ENCODE measurements around the gene C1orf198. TPM values are rescaled to one million over a fixed set of nuclear protein-coding genes. Genes with fewer than 3 reads are reported as not detected.

C1orf198 gene
- total RNA-seq, 1 donor from 2014 or later = 7.1 TPM

- H3K27me3 ChIP-seq (ENCODE audit: control insufficient read depth, insufficient read depth, low read length) = no peaks in the 10 kb centered on the region
Observed at GRCh38 chr1:230844561-230844960, 23.8 kb downstream of the C1orf198 start.

GRCh38 chr1:230843503-230844309 is 24.6 kb downstream of the C1orf198 start:
- DNase-seq (ENCODE audit: low read depth) = no peak
- TF ChIP-seq CTCF (IDR thresholded peaks at IDR 0.05; ENCODE audit: insufficient read depth, low read length, severe bottlenecking) = no peak
- H3K27me3 ChIP-seq (ENCODE audit: control insufficient read depth, insufficient read depth, low read length) = no peaks in the 10 kb centered on the region
- H3K4me3 ChIP-seq (ENCODE audit: low read depth, low read length) = no peak overlapping the region
- H3K36me3 ChIP-seq (ENCODE audit: control insufficient read depth, insufficient read depth, low read length) = peaks cover 1% of the 10 kb centered on the region
- no peak for FAIRE-seq

More at GRCh38 chr1:230844561-230844960, 23.8 kb downstream of the C1orf198 start:
- FAIRE-seq = no peak
- no peak for TF ChIP-seq CTCF (IDR thresholded peaks at IDR 0.05; ENCODE audit: insufficient read depth, low read length, severe bottlenecking)
- Histone ChIP-seq H3K4me3 (ENCODE audit: low read depth, low read length) (no peak overlapping the region), H3K36me3 (ENCODE audit: control insufficient read depth, insufficient read depth, low read length) (peaks cover 1% of the 10 kb centered on the region)
- no peak for DNase-seq (ENCODE audit: low read depth)

GRCh38 chr1:230842801-230843200 is 25.5 kb downstream of the C1orf198 start:
- no peak for DNase-seq (ENCODE audit: low read depth)
- TF ChIP-seq CTCF (IDR thresholded peaks at IDR 0.05; ENCODE audit: insufficient read depth, low read length, severe bottlenecking) = no peak
- Histone ChIP-seq H3K4me3 (ENCODE audit: low read depth, low read length) (no peak overlapping the region), H3K36me3 (ENCODE audit: control insufficient read depth, insufficient read depth, low read length) (peaks cover 1% of the 10 kb centered on the region), H3K27me3 (ENCODE audit: control insufficient read depth, insufficient read depth, low read length) (no peaks in the 10 kb centered on the region)
- FAIRE-seq = no peak

GRCh38 chr1:230839173-230839572 is 29.1 kb downstream of the C1orf198 start:
- no peak for TF ChIP-seq CTCF (IDR thresholded peaks at IDR 0.05; ENCODE audit: insufficient read depth, low read length, severe bottlenecking)
- no peak for FAIRE-seq
- H3K27me3 ChIP-seq (ENCODE audit: control insufficient read depth, insufficient read depth, low read length) = no peaks in the 10 kb centered on the region
- H3K36me3 ChIP-seq (ENCODE audit: control insufficient read depth, insufficient read depth, low read length) = peaks cover 1% of the 10 kb centered on the region
- H3K4me3 ChIP-seq (ENCODE audit: low read depth, low read length) = no peak overlapping the region
- no peak for DNase-seq (ENCODE audit: low read depth)

GRCh38 chr1:230836793-230837192 is 31.5 kb downstream of the C1orf198 start:
- no peak for DNase-seq (ENCODE audit: low read depth)
- no peak for FAIRE-seq
- Histone ChIP-seq H3K4me3 (ENCODE audit: low read depth, low read length) (no peak overlapping the region), H3K36me3 (ENCODE audit: control insufficient read depth, insufficient read depth, low read length) (peaks cover 1% of the 10 kb centered on the region), H3K27me3 (ENCODE audit: control insufficient read depth, insufficient read depth, low read length) (no peaks in the 10 kb centered on the region)
- no peak for TF ChIP-seq CTCF (IDR thresholded peaks at IDR 0.05; ENCODE audit: insufficient read depth, low read length, severe bottlenecking)

Data from bronchial epithelial cell (primary cell).